SK-N-MC (cell line): Measurements from ENCODE around the gene LRIG3.
A peak's percentile ranks its signal among the peaks of the same experiment; 100 is the strongest.

Experiments
- DNase-seq: peaks from one replicate; pipeline ENCODE4 v3.0.0-alpha.2; 2011; ENCODE audit warnings: low read depth, low spot score
- H3K27ac ChIP-seq: fragments of 200-600 bp; sonication (generic); 2 replicates; pipeline ENCODE4 v1.5.1; 2016; ENCODE audit warnings: mixed run types
- H3K36me3 ChIP-seq: fragments of 200-600 bp; sonication (generic); 2 replicates; pipeline ENCODE4 v1.6.1; 2017; ENCODE audit warnings: antibody characterized with exemption, low read length, mixed read lengths; ENCODE audit not compliant: insufficient read depth
- H3K4me3 ChIP-seq: fragments of 200-600 bp; sonication (generic); 2 replicates; pipeline ENCODE4 v1.5.1; 2016
- H3K9ac ChIP-seq: fragments of 200-600 bp; sonication (generic); 2 replicates; pipeline ENCODE4 v1.8.0; 2017; ENCODE audit warnings: mixed run types, mixed read lengths; ENCODE audit not compliant: insufficient read length
- H3K9me3 ChIP-seq: fragments of 200-600 bp; sonication (generic); 2 replicates; pipeline ENCODE4 v1.6.1; 2017; ENCODE audit warnings: low read depth, mild to moderate bottlenecking, antibody characterized with exemption, low read length, moderate library complexity, mixed read lengths
- EZH2 ChIP-seq: fragments of 200-600 bp; sonication (generic); IDR thresholded peaks from one replicate; pipeline ENCODE4 v1.6.1; 2017; ENCODE audit warnings: antibody characterized with exemption
- FOXP2 ChIP-seq: optimal IDR thresholded peaks from 2 replicates; pipeline ENCODE3; 2011; ENCODE audit warnings: mild to moderate bottlenecking, moderate library complexity; ENCODE audit not compliant: insufficient read depth; ENCODE audit errors: extremely low read length, control extremely low read depth
- POLR2AphosphoS5 ChIP-seq: IDR thresholded peaks from 2 replicates; pipeline ENCODE4 v1.6.1; 2012; ENCODE audit warnings: mild to moderate bottlenecking, low read depth, low read length, borderline replicate concordance

LRIG3 gene

GRCh38 chr12:58938440-58938839, 18.1 kb upstream of the LRIG3 start:
- no peaks in the 10 kb centered on the region for H3K9me3 ChIP-seq

GRCh38 chr12:58934528-58934927, 14.2 kb upstream of the LRIG3 start:
- Histone ChIP-seq H3K27ac (no peak overlapping the region), H3K4me3 (no peak overlapping the region), H3K9me3 (no peaks in the 10 kb centered on the region), H3K9ac (no peak overlapping the region), H3K36me3 (no peaks in the 10 kb centered on the region)
- TF ChIP-seq FOXP2 = no peak
- DNase-seq = no peak

More at GRCh38 chr12:58938440-58938839, 18.1 kb upstream of the LRIG3 start:
- no peak for DNase-seq
- Histone ChIP-seq H3K36me3 (no peaks in the 10 kb centered on the region), H3K9ac (no peak overlapping the region), H3K4me3 (no peak overlapping the region), H3K27ac (no peak overlapping the region)
- TF ChIP-seq EZH2 = no peak

- H3K27ac ChIP-seq = no peak overlapping the region
- no peaks in the 10 kb centered on the region for H3K36me3 ChIP-seq
- no peaks in the 10 kb centered on the region for H3K9me3 ChIP-seq
- H3K4me3 ChIP-seq = no peak overlapping the region
- H3K9ac ChIP-seq = no peak overlapping the region
- DNase-seq = no peak
- TF ChIP-seq FOXP2 (no peak), EZH2 (no peak), POLR2AphosphoS5 (no peak)
Measured at GRCh38 chr12:58932806-58933681, 12.7 kb upstream of the LRIG3 start.

- H3K9ac ChIP-seq = no peak overlapping the region
- DNase-seq = no peak
- no peaks in the 10 kb centered on the region for H3K36me3 ChIP-seq
- no peaks in the 10 kb centered on the region for H3K9me3 ChIP-seq
- no peak overlapping the region for H3K27ac ChIP-seq
- no peak overlapping the region for H3K4me3 ChIP-seq
- TF ChIP-seq EZH2 = no peak
- no peak for TF ChIP-seq FOXP2
- TF ChIP-seq POLR2AphosphoS5 = no peak
Measured at GRCh38 chr12:58931518-58931917, 11.2 kb upstream of the LRIG3 start.

GRCh38 chr12:58930770-58931324, 10.5 kb upstream of the LRIG3 start:
- Histone ChIP-seq H3K4me3 (no peak overlapping the region), H3K36me3 (no peaks in the 10 kb centered on the region), H3K9me3 (no peaks in the 10 kb centered on the region), H3K27ac (no peak overlapping the region), H3K9ac (no peak overlapping the region)
- no peak for TF ChIP-seq FOXP2
- no peak for TF ChIP-seq POLR2AphosphoS5
- TF ChIP-seq EZH2 = no peak
- DNase-seq = no peak

GRCh38 chr12:58927120-58927519, 6.8 kb upstream of the LRIG3 start:
- H3K27ac ChIP-seq = peak overlapping the region; percentile 42; the same call in 1 of the 2 replicates
- H3K4me3 ChIP-seq = no peak overlapping the region
- TF ChIP-seq POLR2AphosphoS5 (no peak), EZH2 (no peak), FOXP2 (no peak)
- H3K9ac ChIP-seq = no peak overlapping the region
- no peaks in the 10 kb centered on the region for H3K36me3 ChIP-seq
- no peaks in the 10 kb centered on the region for H3K9me3 ChIP-seq
- DNase-seq = no peak

- no peak overlapping the region for H3K4me3 ChIP-seq
- TF ChIP-seq EZH2 = no peak
- no peak for DNase-seq
- H3K9ac ChIP-seq = no peak overlapping the region
- H3K9me3 ChIP-seq = no peaks in the 10 kb centered on the region
- H3K36me3 ChIP-seq = no peaks in the 10 kb centered on the region
- H3K27ac ChIP-seq = peak overlapping the region; percentile 42; the same call in 1 of the 2 replicates
Measured at GRCh38 chr12:58926586-58926985, 6.3 kb upstream of the LRIG3 start.

- no peak for DNase-seq
- no peaks in the 10 kb centered on the region for H3K9me3 ChIP-seq
- no peak for TF ChIP-seq EZH2
- H3K9ac ChIP-seq = no peak overlapping the region
- no peaks in the 10 kb centered on the region for H3K36me3 ChIP-seq
- no peak overlapping the region for H3K4me3 ChIP-seq
- no peak overlapping the region for H3K27ac ChIP-seq
Measured at GRCh38 chr12:58925751-58926150, 5.4 kb upstream of the LRIG3 start.

GRCh38 chr12:58925111-58925611, 4.9 kb upstream of the LRIG3 start:
- Histone ChIP-seq H3K36me3 (no peaks in the 10 kb centered on the region), H3K9ac (no peak overlapping the region), H3K27ac (no peak overlapping the region), H3K4me3 (no peak overlapping the region), H3K9me3 (no peaks in the 10 kb centered on the region)
- TF ChIP-seq EZH2 (no peak), FOXP2 (no peak), POLR2AphosphoS5 (no peak)
- no peak for DNase-seq
